ENCODE results near the gene LRRC38.

Gene LRRC38

GRCh38 chr1:13499422-13499821 lies 14.4 kb downstream of the LRRC38 start:
- Mint-ChIP-seq H3K27me3 (ENCODE audit: low read depth) (peaks cover 54% of the 10 kb centered on the region), H3K36me3 (ENCODE audit: low read depth) (no peaks in the 10 kb centered on the region), H3K4me3 (no peak overlapping the region), H3K4me1 (peaks cover 6% of the 10 kb centered on the region), H3K9me3 (no peaks in the 10 kb centered on the region), H3K27ac (no peak overlapping the region)
- TF ChIP-seq CTCF (IDR thresholded peaks at IDR 0.05; ENCODE audit: unreplicated experiment in 3 of 3), result no peak

GRCh38 chr1:13498553-13498952 lies 15.2 kb downstream of the LRRC38 start:
- Mint-ChIP-seq H3K36me3 (ENCODE audit: low read depth) (no peaks in the 10 kb centered on the region), H3K9me3 (no peaks in the 10 kb centered on the region), H3K4me1 (peaks cover 6% of the 10 kb centered on the region), H3K27me3 (ENCODE audit: low read depth) (peaks cover 46% of the 10 kb centered on the region), H3K4me3 (no peak overlapping the region), H3K27ac (no peak overlapping the region)
- TF ChIP-seq CTCF (IDR thresholded peaks at IDR 0.05; ENCODE audit: unreplicated experiment in 3 of 3), result no peak

- no peaks in the 10 kb centered on the region for H3K9me3 Mint-ChIP-seq
- peaks cover 47% of the 10 kb centered on the region for H3K27me3 Mint-ChIP-seq (ENCODE audit: low read depth)
- TF ChIP-seq CTCF (IDR thresholded peaks at IDR 0.05; ENCODE audit: unreplicated experiment in 3 of 3), result no peak
- H3K27ac Mint-ChIP-seq, result no peak overlapping the region
- no peak overlapping the region for H3K4me3 Mint-ChIP-seq
- no peaks in the 10 kb centered on the region for H3K36me3 Mint-ChIP-seq (ENCODE audit: low read depth)
- peaks cover 6% of the 10 kb centered on the region for H3K4me1 Mint-ChIP-seq
Observed at GRCh38 chr1:13495186-13495585, 18.6 kb downstream of the LRRC38 start.

GRCh38 chr1:13494712-13495111 lies 19.1 kb downstream of the LRRC38 start:
- TF ChIP-seq CTCF (IDR thresholded peaks at IDR 0.05; ENCODE audit: unreplicated experiment in 3 of 3), result no peak
- H3K36me3 Mint-ChIP-seq (ENCODE audit: low read depth), result no peaks in the 10 kb centered on the region
- no peak overlapping the region for H3K4me3 Mint-ChIP-seq
- H3K27ac Mint-ChIP-seq, result no peak overlapping the region
- peaks cover 47% of the 10 kb centered on the region for H3K27me3 Mint-ChIP-seq (ENCODE audit: low read depth)
- peaks cover 6% of the 10 kb centered on the region for H3K4me1 Mint-ChIP-seq
- H3K9me3 Mint-ChIP-seq, result no peaks in the 10 kb centered on the region

GRCh38 chr1:13494025-13494424 lies 19.8 kb downstream of the LRRC38 start:
- Mint-ChIP-seq H3K27ac (no peak overlapping the region), H3K9me3 (no peaks in the 10 kb centered on the region), H3K4me1 (peaks cover 6% of the 10 kb centered on the region), H3K27me3 (ENCODE audit: low read depth) (peaks cover 46% of the 10 kb centered on the region), H3K36me3 (ENCODE audit: low read depth) (no peaks in the 10 kb centered on the region), H3K4me3 (no peak overlapping the region)
- TF ChIP-seq CTCF (IDR thresholded peaks at IDR 0.05; ENCODE audit: unreplicated experiment in 3 of 3), result no peak

GRCh38 chr1:13492711-13493110 lies 21.1 kb downstream of the LRRC38 start:
- H3K4me1 Mint-ChIP-seq, result peaks cover 11% of the 10 kb centered on the region
- no peaks in the 10 kb centered on the region for H3K36me3 Mint-ChIP-seq (ENCODE audit: low read depth)
- H3K9me3 Mint-ChIP-seq, result no peaks in the 10 kb centered on the region
- no peak overlapping the region for H3K27ac Mint-ChIP-seq
- TF ChIP-seq CTCF (IDR thresholded peaks at IDR 0.05; ENCODE audit: unreplicated experiment in 3 of 3), result no peak
- H3K4me3 Mint-ChIP-seq, result no peak overlapping the region
- H3K27me3 Mint-ChIP-seq (ENCODE audit: low read depth), result peaks cover 37% of the 10 kb centered on the region

Data from nephron (organoid).